Measurements from ENCODE around the gene PRR30.

The PRR30 gene

GRCh38 chr2:27139310-27139709 is at the start of gene PRR30:
Gene PRR30, minus strand, starts transcription at chr2:27139410. Its CDS starts 1,081 bp downstream, at chr2:27138329.
- DNase-seq (ENCODE audit: low read depth in 2 of 2): no peak

DNA sequence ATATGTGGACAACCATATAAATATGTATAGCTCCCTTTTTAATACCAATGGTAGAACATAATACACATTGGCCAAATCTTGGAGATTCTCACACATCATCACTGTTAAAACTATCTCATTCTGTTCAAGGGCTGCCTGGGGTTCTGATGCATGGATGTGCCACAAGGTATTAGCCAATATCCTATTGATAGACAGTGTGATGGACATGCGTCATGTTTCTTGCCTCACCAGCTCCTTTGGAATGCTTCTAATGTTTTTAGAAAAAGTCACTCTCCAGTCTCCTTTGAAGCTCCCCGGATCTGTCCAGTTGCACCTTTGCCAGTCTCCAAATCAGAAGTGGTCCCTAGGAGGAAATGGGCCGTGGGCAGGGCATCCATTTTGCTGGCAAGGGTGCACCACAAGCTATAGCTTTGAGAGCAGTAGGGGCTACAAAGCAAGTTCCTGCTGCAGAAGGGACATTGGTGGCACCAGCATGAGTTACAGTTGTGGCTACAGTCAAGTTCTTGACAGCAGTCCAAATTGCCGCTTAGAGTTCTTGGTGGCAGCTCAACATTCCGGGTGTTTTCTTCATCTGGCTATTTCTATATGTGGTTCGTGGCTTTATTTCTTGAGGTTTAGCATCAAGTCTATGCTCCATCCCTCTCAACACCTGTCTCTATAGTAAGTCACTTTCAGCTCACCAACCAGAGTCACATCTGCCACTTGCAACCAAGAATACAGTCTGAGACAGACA is 47.6 kb upstream of the PRR30 start:
- H3K4me3 ChIP-seq (replicated peaks in 1 of 2; ENCODE audit: low read depth in 2 of 2, low read length in 2 of 2): no peak overlapping the region
- no peak for TF ChIP-seq CTCF (IDR thresholded peaks at IDR 0.05; ENCODE audit: low read depth, low read length)
- no peak for DNase-seq (ENCODE audit: low read depth in 2 of 2)

More at GRCh38 chr2:27139310-27139709, at the start of gene PRR30:
- no peak within 1 kb of the TSS for H3K4me3 ChIP-seq (replicated peaks in 1 of 2; ENCODE audit: low read depth in 2 of 2, low read length in 2 of 2)
- no peak for TF ChIP-seq CTCF (IDR thresholded peaks at IDR 0.05; ENCODE audit: low read depth, low read length)

DNA sequence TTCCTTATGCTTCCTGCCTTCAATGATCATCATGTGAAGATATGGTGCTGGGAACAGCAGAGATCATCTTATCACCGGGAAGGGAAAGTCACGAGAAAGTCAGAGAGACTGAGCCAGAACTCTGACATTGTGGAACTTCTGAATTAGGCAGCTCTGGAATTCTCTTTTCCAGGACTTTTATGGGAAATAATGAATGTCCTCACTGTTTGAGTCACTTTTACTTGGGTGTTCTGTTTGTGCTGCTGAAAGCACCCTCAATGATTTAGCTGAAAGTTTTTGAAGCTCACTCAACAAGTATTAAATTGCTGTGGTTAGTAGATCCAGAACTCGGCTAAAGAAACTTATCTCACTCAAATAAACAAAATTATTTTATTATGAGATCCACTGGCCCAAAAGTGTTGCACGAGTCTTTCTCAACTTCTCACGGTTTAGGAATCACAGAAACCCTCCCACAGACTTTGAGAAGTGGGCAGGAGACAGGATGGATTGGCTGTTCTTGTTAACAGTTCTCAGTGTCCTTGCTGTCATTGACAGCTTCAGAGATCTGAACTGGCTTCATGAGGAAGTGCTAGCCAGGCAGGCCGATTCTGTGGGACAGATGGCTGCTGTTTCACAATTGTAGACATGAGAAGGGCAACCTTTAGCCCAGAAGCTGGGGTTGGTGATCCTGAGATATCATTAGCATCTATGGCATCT is 46.3 kb upstream of the PRR30 start:
- peak; percentile 8 to 84 for DNase-seq (ENCODE audit: low read depth in 2 of 2)
- no peak overlapping the region for H3K4me3 ChIP-seq (replicated peaks in 1 of 2; ENCODE audit: low read depth in 2 of 2, low read length in 2 of 2)
- TF ChIP-seq CTCF (IDR thresholded peaks at IDR 0.05; ENCODE audit: low read depth, low read length): no peak

GRCh38 chr2:27184115-27184514 is 44.9 kb upstream of the PRR30 start:
- DNase-seq (ENCODE audit: low read depth in 2 of 2): peak in 1 of 2 donors; percentile 66
- no peak overlapping the region for H3K4me3 ChIP-seq (replicated peaks in 1 of 2; ENCODE audit: low read depth in 2 of 2, low read length in 2 of 2)
- TF ChIP-seq CTCF (IDR thresholded peaks at IDR 0.05; ENCODE audit: low read depth, low read length): no peak

GRCh38 chr2:27182346-27182745 is 43.1 kb upstream of the PRR30 start:
- H3K4me3 ChIP-seq (replicated peaks in 1 of 2; ENCODE audit: low read depth in 2 of 2, low read length in 2 of 2): no peak overlapping the region
- TF ChIP-seq CTCF (IDR thresholded peaks at IDR 0.05; ENCODE audit: low read depth, low read length): no peak
- DNase-seq (ENCODE audit: low read depth in 2 of 2): peak; percentile 14 to 49

GRCh38 chr2:27179344-27180000 is 40.3 kb upstream of the PRR30 start:
- DNase-seq (ENCODE audit: low read depth in 2 of 2): no peak
- TF ChIP-seq CTCF (IDR thresholded peaks at IDR 0.05; ENCODE audit: low read depth, low read length): no peak

More at GRCh38 chr2:27179344-27180000, 40.3 kb upstream of the PRR30 start:
- H3K4me3 ChIP-seq (replicated peaks in 1 of 2; ENCODE audit: low read depth in 2 of 2, low read length in 2 of 2): no peak overlapping the region

Data from cardiac fibroblast (primary cell).